Caco-2 (cell line): ENCODE data around the gene SPTLC1. TPM values are rescaled to one million over a fixed set of nuclear protein-coding genes. Genes with fewer than 3 reads are reported as not detected.

Experiments
- BruUV-seq: library from RNA; stranded (reverse); fragments of 400-500 nt; replicated peaks from 2 replicates; lab custom pipeline; 2021; lab: Mats Ljungman, UMichigan
- CTCF ChIA-PET: fragments of 300-600 bp; sonication (Branson Sonifier 250); formaldehyde crosslinking; loops from one replicate; lab custom pipeline; 2022; ENCODE audit warnings: antibody characterized with exemption; lab: Charles Lee
- POLR2A ChIA-PET: fragments of 300-600 bp; sonication (Branson Sonifier 250); formaldehyde crosslinking; loops from one replicate; lab custom pipeline; 2022; ENCODE audit warnings: antibody characterized with exemption; lab: Charles Lee
- DNase-seq, 2 experiments: peaks; one replicate each; pipeline versions ENCODE4 v3.0.0 to v3.0.0-alpha.2; 2020 to 2022
- H3K27me3 ChIP-seq: replicated peaks from 2 replicates; pipeline ENCODE4 v1.6.0; 2011; ENCODE audit warnings: low read length; ENCODE audit not compliant: control insufficient read depth, insufficient read depth
- H3K36me3 ChIP-seq: 2 replicates; pipeline ENCODE4 v1.5.1; 2011; ENCODE audit warnings: low read length; ENCODE audit not compliant: control insufficient read depth, insufficient read depth
- H3K4me1 ChIP-seq: fragments of 250-450 bp; sonication (Bioruptor Pico); 2 replicates; pipeline ENCODE4 v1.5.1; 2020; ENCODE audit warnings: mild to moderate bottlenecking
- H3K4me3 ChIP-seq: 2 replicates; pipeline ENCODE4 v1.5.1; 2011; ENCODE audit warnings: low read depth, mild to moderate bottlenecking, control low read depth, low read length
- H3K9me3 ChIP-seq: fragments of 250-450 bp; sonication (Bioruptor Pico); 2 replicates; pipeline ENCODE4 v1.5.1; 2020; ENCODE audit warnings: mild to moderate bottlenecking, moderate library complexity
- H3K27ac Mint-ChIP-seq: one replicate; pipeline ENCODE4 v1.8.0; 2022; ENCODE audit warnings: mixed read lengths; ENCODE audit not compliant: unreplicated experiment
- H3K27me3 Mint-ChIP-seq: one replicate; pipeline ENCODE4 v1.8.0; 2022; ENCODE audit warnings: mixed read lengths; ENCODE audit not compliant: insufficient read depth, unreplicated experiment
- H3K36me3 Mint-ChIP-seq: one replicate; pipeline ENCODE4 v1.8.0; 2022; ENCODE audit warnings: mild to moderate bottlenecking, mixed read lengths; ENCODE audit not compliant: insufficient read depth, unreplicated experiment
- H3K4me1 Mint-ChIP-seq: one replicate; pipeline ENCODE4 v1.8.0; 2022; ENCODE audit warnings: low read depth, mixed read lengths; ENCODE audit not compliant: unreplicated experiment
- H3K4me3 Mint-ChIP-seq: one replicate; pipeline ENCODE4 v1.8.0; 2022; ENCODE audit warnings: mild to moderate bottlenecking, moderate library complexity, mixed read lengths; ENCODE audit not compliant: unreplicated experiment
- H3K9me3 Mint-ChIP-seq: one replicate; pipeline ENCODE4 v1.8.0; 2022; ENCODE audit warnings: mixed read lengths; ENCODE audit not compliant: unreplicated experiment
- CTCF ChIP-seq, 2 experiments: fragments of 200-600 bp in 1 of 2; IDR thresholded peaks; 1 replicate in 1 of 2; 2 replicates in 1 of 2; pipeline versions ENCODE4 v1.5.1 to v1.8.0; 2011 to 2022; ENCODE audit warnings: antibody characterized with exemption in 1 of 2, control low read depth in 1 of 2, inconsistent platforms in 1 of 2, low read depth in 1 of 2, low read length in 1 of 2, mild to moderate bottlenecking in 1 of 2, moderate library complexity in 1 of 2; ENCODE audit not compliant: insufficient read depth in 1 of 2, severe bottlenecking in 1 of 2, unreplicated experiment in 1 of 2
- intact Hi-C: fragments of 100-400 bp; cut with micrococcal nuclease; formaldehyde crosslinking; loops from one replicate; pipeline ENCODE4 v1.10.0; 2022; ENCODE audit not compliant: unreplicated experiment
- total RNA-seq: library from RNA; stranded (reverse); gene quantifications from 2 replicates; pipeline ENCODE4 v1.2.3, GENCODE V29; 2022

The SPTLC1 gene
- total RNA-seq, 1 experiment from 2014 or later, result 43.6 TPM

- Histone ChIP-seq H3K36me3 (no peaks in the 10 kb centered on the region), H3K4me3 (no peak overlapping the region), H3K9me3 (no peaks in the 10 kb centered on the region), H3K27me3 (no peaks in the 10 kb centered on the region), H3K4me1 (no peaks in the 10 kb centered on the region)
- ChIA-PET CTCF (no interaction called here), POLR2A (no interaction called here)
- no peak overlapping the region for H3K27ac Mint-ChIP-seq
- H3K36me3 Mint-ChIP-seq, result peaks cover 8% of the 10 kb centered on the region
- no peaks in the 10 kb centered on the region for H3K4me1 Mint-ChIP-seq
- no peak for DNase-seq
- no peak overlapping the region for H3K4me3 Mint-ChIP-seq
- H3K9me3 Mint-ChIP-seq, result no peaks in the 10 kb centered on the region
- no TSS peak for BruUV-seq
- H3K27me3 Mint-ChIP-seq, result no peaks in the 10 kb centered on the region
- intact Hi-C loops, result no loop called here
- no peak for TF ChIP-seq CTCF (IDR thresholded peaks at IDR 0.05; ENCODE audit: insufficient read depth in 1 of 2, low read depth in 1 of 2, low read length in 1 of 2, severe bottlenecking in 1 of 2, unreplicated experiment in 1 of 2)
Measured at GRCh38 chr9:92036411-92036746, 78.8 kb downstream of the SPTLC1 start.

- peaks cover 8% of the 10 kb centered on the region for H3K36me3 Mint-ChIP-seq
- no peaks in the 10 kb centered on the region for H3K9me3 ChIP-seq
- TF ChIP-seq CTCF (IDR thresholded peaks at IDR 0.05; ENCODE audit: insufficient read depth in 1 of 2, low read depth in 1 of 2, low read length in 1 of 2, severe bottlenecking in 1 of 2, unreplicated experiment in 1 of 2), result no peak
- no peaks in the 10 kb centered on the region for H3K36me3 ChIP-seq
- no TSS peak for BruUV-seq
- POLR2A ChIA-PET, result no interaction called here
- no peaks in the 10 kb centered on the region for H3K27me3 ChIP-seq
- H3K27me3 Mint-ChIP-seq, result no peaks in the 10 kb centered on the region
- H3K4me1 ChIP-seq, result no peaks in the 10 kb centered on the region
- no peak overlapping the region for H3K4me3 Mint-ChIP-seq
- no peaks in the 10 kb centered on the region for H3K9me3 Mint-ChIP-seq
- H3K4me3 ChIP-seq, result no peak overlapping the region
- DNase-seq, result no peak
- no peak overlapping the region for H3K27ac Mint-ChIP-seq
- CTCF ChIA-PET, result no interaction called here
- intact Hi-C loops, result no loop called here
- H3K4me1 Mint-ChIP-seq, result no peaks in the 10 kb centered on the region
Measured at GRCh38 chr9:92035687-92036410, 79.4 kb downstream of the SPTLC1 start.

GRCh38 chr9:92035146-92035545 lies 80.1 kb downstream of the SPTLC1 start:
- Histone ChIP-seq H3K9me3 (no peaks in the 10 kb centered on the region), H3K4me3 (no peak overlapping the region), H3K27me3 (no peaks in the 10 kb centered on the region), H3K36me3 (no peaks in the 10 kb centered on the region), H3K4me1 (no peaks in the 10 kb centered on the region)
- POLR2A ChIA-PET, result no interaction called here
- no peak for TF ChIP-seq CTCF (IDR thresholded peaks at IDR 0.05; ENCODE audit: insufficient read depth in 1 of 2, low read depth in 1 of 2, low read length in 1 of 2, severe bottlenecking in 1 of 2, unreplicated experiment in 1 of 2)
- H3K4me1 Mint-ChIP-seq, result no peaks in the 10 kb centered on the region
- H3K36me3 Mint-ChIP-seq, result peaks cover 8% of the 10 kb centered on the region
- intact Hi-C loops, result no loop called here
- H3K27ac Mint-ChIP-seq, result no peak overlapping the region
- DNase-seq, result no peak
- H3K4me3 Mint-ChIP-seq, result no peak overlapping the region
- H3K27me3 Mint-ChIP-seq, result no peaks in the 10 kb centered on the region
- CTCF ChIA-PET, result no interaction called here
- no TSS peak for BruUV-seq
- no peaks in the 10 kb centered on the region for H3K9me3 Mint-ChIP-seq
